KOPT-K1 (cell line): ENCODE results near the gene SMAD6.
A peak's percentile ranks its signal among the peaks of the same experiment; 100 is the strongest.
"Not testable (repeated sequence)": the region's sequence is repeated elsewhere in the genome, so short reads cannot be mapped to it uniquely, and the experiment has no call there.

Experiments used
- H3K27ac ChIP-seq: fragments of 200-600 bp; sonication (generic); 2 replicates; pipeline ENCODE4 v1.5.1; 2016; ENCODE audit warnings: antibody characterized with exemption, mild to moderate bottlenecking, low read depth, low read length; ENCODE audit not compliant: poor library complexity, severe bottlenecking
- H3K36me3 ChIP-seq: fragments of 200-600 bp; sonication (generic); 2 replicates; pipeline ENCODE4 v1.5.1; 2017; ENCODE audit warnings: antibody characterized with exemption, mild to moderate bottlenecking, low read length, moderate library complexity; ENCODE audit not compliant: insufficient read depth
- H3K9me3 ChIP-seq: fragments of 200-600 bp; sonication (generic); 2 replicates; pipeline ENCODE4 v1.5.1; 2017; ENCODE audit warnings: antibody characterized with exemption, low read length, mild to moderate bottlenecking; ENCODE audit not compliant: insufficient read depth, poor library complexity, severe bottlenecking

SMAD6 gene

DNA sequence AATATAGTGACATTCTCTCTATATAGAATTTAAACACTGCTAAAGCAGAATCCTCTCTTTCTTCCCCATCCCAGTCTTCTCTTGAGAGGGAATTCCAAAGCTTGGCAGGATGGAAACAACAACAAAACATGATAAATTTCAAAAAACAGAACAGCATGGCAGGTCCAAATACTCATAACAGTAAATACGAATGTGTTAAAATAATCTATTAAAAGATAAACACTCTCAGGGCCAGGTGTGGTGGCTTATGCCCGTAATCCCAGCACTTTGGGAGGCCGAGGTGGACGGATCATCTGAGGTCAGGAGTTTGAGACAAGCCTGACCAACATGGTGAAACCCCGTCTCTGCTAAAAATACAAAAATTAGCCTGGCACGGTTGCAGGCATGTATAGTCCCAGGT, 56.2 kb downstream of the SMAD6 start:
- Histone ChIP-seq H3K9me3 (peaks cover 19% of the 10 kb centered on the region), H3K36me3 (peaks cover 41% of the 10 kb centered on the region)
- not testable (repeated sequence) for H3K27ac ChIP-seq

DNA sequence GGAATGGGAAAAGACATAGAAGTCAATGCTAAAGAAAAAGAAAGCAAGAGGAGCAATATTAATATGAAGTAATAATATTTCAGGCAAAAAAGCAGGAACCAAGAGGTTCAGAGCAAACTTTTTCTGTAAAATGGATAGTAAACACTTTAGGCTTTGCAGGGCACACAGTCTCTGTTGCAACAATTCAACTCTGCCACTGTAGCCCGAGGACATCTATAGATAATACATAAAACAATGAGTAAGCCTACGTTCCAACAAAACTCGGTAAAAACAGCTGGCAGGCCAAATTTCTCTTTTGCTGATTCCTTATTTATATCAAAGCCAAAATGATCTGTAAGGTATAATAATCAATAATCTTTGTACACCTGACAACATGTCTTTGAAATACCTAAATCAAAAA, 56.8 kb downstream of the SMAD6 start:
- H3K9me3 ChIP-seq = peaks cover 19% of the 10 kb centered on the region
- peaks cover 35% of the 10 kb centered on the region for H3K36me3 ChIP-seq
- no peak overlapping the region for H3K27ac ChIP-seq

DNA sequence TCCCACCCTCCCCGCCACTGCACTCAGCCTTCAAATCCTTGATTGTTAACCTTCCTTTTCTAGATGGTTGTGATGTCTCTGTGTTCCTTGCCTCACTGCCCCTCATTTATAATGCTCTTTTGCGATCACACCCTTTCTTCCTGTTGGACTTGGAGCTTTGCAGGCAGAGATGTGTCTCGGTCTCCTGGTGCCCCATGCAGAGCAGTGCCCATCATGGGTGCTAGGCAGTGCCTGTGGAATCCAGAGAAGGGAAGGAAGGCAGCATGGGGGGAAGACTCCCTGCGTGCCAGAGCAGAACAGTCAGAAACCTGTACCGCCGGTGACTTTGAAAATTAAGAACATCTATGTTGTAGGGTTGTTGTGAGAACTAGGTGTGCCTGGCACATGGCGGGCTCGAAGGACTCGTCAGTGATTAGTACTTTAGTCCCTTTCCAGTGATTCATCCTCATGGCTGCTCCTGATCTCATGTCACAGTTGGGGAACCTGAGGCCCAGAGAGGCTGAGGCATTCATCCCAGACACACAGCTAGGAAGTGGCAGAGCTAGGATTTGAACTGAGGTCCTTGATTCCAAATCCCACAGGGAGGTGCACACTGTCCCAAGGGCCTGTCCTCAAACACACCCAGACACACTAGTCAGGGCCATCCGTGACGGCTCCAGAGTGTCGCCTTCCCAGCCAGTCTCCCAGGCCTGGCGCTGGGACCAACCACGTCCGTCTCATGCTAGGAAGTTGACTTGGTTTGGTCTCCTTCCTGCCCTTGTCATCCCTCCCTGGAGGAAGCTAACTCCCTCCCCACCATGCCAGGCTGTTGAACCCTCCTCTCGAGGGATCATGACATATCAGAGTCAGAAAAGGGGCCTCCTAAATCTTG, 58.3 kb downstream of the SMAD6 start:
- Histone ChIP-seq H3K36me3 (peaks cover 20% of the 10 kb centered on the region), H3K27ac (peak overlapping the region; percentile 85), H3K9me3 (peaks cover 5% of the 10 kb centered on the region)

DNA sequence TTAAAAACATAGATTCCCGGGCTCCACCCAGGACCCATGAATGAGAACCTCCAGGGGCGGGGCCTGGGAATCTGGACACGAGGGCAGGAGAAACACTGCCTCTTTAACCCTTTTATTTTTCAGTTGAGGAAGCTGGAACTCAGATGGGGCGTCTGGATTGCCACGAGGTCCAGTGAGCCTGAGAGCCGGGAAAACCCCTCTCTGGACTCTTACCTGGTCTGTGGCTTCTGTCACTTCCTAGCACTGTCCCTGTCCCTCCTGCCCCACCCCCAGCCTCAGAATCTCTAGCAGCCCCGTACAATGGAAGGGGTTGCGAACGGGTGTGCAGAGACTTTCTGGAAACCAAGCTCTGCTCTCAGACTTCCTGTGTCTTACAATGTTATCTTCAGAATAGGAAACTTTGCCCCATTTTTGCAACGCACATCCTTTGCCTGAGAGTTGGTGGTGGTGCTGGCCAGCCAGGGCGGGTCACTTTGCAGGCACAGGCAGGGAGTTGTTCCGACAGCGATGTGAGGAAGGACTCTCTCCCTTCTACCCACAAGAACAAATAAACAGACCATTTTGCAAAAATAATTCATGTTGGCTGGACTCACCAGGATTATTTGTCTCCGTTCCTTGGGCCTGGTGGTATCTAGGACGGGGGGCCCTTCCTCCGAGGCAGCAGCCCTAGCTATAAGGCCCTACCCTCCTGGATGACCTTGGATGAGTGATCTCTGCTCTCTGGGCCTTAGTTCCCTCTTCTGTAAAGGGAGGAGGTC, 59.1 kb downstream of the SMAD6 start:
- Histone ChIP-seq H3K9me3 (no peaks in the 10 kb centered on the region), H3K36me3 (peaks cover 15% of the 10 kb centered on the region), H3K27ac (peak overlapping the region; percentile 85)

DNA sequence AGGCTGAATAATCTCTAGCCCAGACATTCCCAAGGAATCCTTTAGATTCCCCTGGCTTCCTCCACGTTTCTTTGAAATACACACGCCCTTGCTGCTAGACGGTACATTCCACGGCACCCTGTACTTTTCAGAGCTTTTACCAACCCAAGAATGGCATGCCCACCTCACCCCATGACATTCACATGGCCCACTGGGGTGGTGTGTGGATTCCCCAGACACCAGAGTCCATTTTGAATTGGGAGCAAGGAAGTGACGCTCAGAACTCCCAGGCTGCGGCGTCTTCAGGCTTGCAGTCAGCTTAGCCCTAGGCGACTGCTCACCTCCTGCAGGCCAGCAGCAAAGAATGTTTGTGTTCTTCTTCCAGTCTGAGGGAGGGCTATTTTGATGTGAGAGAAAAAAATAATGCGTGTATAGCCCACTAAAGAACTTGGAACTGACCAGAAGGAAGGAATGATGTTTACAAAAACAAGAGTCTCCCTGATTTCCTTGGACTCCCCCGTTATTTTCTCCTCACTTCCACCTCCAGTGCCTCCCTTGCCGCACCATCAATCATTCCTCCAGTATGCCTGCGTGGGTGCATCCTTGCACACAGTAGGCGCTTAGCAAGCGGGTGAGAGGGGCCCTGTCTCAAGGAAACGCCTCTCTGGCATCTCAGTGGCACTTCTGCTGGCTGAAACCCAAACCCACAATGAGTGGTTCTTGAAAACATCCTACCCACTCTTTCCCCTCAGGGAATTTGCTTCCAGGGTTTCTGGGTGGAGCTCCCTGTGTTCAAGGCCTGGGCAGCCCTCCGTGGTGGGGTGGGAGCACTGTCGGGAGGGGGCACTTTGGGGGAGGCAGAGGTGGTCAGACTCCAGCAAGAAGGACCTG, 59.9 kb downstream of the SMAD6 start:
- peaks cover 10% of the 10 kb centered on the region for H3K36me3 ChIP-seq
- no peaks in the 10 kb centered on the region for H3K9me3 ChIP-seq
- peak overlapping the region; percentile 85 for H3K27ac ChIP-seq

DNA sequence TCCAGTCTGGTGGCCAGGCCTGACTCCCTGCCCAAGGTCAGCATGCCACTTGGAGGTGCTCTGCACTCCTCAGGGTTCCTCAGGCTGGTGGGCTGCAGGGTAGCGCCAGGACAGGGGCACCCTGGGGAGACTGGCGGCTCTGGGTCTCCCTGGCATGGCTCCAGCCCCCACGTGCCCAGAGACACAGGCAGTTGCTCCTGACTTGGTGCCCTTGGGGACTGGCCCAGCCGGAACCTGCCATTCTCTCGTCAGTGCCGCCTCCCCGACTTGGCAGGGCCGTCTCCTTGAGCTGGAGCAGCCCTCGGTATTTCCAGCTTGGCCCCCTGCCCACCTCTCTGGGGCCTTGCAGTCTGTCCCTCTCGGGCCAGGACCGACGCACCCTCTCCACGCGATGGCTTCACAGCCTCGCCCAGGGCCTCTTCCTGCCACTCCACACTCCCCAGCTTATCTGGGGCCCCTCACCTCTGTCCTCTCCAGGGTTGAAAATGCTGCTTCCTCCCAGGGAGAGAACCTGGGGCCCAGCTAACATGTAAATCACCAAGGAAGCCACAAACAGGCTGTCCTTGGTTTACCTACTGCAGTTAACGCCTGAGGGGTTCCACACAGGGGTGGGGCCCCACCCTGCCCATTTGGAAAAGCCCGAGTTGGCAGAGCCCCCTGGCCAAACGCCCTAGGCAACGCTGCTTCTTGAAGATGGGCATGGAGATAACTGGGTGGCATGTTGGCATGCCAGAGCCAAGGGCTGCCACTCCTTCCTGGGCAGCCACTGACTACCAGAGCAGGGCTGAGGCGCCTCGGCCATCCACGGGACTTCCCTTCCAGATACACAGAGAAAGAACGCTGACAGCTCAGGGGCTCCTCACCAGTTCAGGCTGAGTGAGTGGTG, 61.4 kb downstream of the SMAD6 start:
- H3K36me3 ChIP-seq = peaks cover 7% of the 10 kb centered on the region; the same call in 1 of the 2 replicates
- H3K9me3 ChIP-seq = no peaks in the 10 kb centered on the region
- H3K27ac ChIP-seq = peak overlapping the region; percentile 85

DNA sequence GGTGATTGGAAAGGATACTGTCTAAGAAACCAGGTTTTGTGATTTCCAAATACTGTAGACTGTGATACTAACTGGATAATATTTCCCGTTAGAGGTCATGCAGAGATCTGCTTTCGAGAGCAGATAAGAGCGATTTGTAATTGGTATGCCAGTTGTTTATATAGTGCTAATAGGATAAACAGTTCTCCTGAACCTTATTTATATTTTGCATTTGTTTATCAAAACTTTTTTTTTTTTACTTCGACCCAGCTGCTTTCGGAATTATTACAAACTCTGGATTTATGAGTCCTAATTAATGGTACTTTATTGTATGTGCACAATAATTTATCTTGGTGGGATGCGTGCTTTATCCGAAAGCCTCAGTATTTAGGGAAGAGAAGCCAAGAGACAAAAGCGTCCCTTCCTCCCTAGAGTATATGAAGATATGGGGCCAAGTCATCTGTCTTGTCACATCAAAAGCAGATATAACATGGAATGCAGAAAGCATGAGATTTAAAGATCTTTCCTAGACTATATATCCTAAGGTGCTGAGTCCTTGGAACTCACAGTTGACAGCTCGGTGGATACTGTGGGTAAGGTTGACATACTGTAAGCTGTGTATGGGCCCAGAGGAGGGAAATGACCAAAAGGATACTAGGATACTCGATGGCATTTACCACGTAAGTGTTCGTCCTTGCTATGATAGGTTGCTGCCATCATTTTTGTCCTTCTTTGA, 62.2 kb downstream of the SMAD6 start:
- Histone ChIP-seq H3K9me3 (no peaks in the 10 kb centered on the region), H3K36me3 (peaks cover 7% of the 10 kb centered on the region; the same call in 1 of the 2 replicates), H3K27ac (peak overlapping the region; percentile 85)

DNA sequence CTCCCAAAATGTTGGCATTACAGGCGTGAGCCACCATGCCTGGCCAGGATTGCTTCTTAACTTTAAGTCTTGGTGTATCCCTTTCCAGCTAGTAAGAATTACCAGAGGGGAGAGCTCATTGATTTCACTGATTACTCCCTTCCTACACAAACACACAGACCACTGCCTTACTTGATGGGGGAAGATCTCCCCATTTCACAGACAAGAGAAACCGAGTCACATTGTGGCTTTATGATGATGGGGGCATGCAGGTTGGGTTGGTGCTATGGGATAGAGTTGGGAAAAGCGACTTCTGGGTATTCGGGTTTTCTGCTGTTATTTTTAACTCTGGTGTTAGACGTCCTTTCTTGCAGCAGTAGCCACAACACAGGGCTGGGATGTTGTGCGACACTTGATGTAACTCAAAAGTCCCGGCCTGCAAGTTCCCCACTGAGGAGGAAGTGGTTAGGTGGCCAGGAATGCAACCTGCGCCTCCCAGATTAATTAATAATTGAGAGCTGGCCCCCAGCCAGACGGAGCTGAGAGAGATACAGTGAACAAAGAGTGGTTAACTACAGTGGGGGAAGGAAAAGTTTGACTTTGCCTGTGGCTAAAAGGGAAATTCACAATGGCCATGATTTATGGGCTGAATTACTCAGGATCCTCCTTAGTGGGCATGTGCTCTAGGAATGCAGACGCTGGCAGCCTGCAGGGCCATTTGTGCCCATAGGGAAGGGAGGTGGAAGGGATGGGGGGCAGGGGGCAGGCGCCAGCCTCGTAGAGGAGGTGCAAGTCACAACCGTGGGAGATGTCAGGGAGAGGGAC, 63.6 kb downstream of the SMAD6 start:
- Histone ChIP-seq H3K36me3 (peaks cover 7% of the 10 kb centered on the region; the same call in 1 of the 2 replicates), H3K27ac (peak overlapping the region; percentile 85), H3K9me3 (no peaks in the 10 kb centered on the region)

DNA sequence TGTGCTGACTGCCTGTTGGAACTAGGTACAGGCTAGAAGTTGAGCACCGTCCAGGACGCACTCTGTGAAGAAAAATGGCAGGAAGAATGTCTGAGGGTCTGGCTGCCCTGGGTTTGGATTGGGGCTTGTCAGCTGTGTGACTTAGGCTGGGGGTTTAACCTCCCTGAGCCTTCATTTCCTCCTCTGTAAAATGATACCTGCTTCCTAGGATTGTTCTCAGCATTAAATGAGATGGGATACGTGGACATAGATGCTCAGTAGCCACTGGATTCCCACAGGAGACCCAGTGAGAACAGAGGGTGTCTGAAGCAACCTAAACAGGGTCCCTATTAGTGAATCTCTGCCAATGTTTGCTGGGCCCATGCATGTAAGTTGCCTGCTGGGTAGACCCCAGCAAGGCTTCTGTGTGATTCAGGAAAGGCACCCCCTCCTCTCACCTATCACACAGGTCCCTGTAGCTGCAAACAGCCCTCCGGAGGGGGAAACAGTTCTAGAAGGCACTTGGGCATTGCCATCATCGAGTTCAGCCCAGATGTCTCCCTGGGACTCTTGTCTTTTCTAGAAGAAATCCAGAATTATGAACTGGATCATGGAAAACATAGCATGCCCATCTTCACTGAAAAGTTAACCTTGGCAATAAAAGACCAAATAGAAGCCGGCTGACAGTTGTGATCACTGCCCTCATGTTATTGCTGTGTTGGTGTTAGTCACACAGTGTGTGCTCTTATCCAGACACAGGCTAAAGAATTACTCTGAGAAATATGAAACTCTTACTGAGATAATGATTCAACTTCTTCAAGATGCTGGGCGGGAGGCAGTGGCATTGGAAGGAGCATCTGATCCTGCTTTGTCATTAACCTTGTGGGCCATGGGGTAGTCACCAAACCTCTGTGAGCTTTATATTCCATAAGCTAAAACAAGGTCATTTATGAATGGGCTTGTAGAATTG, 64.5 kb downstream of the SMAD6 start:
- Histone ChIP-seq H3K27ac (peak overlapping the region; percentile 85), H3K9me3 (no peaks in the 10 kb centered on the region), H3K36me3 (peaks cover 7% of the 10 kb centered on the region)

DNA sequence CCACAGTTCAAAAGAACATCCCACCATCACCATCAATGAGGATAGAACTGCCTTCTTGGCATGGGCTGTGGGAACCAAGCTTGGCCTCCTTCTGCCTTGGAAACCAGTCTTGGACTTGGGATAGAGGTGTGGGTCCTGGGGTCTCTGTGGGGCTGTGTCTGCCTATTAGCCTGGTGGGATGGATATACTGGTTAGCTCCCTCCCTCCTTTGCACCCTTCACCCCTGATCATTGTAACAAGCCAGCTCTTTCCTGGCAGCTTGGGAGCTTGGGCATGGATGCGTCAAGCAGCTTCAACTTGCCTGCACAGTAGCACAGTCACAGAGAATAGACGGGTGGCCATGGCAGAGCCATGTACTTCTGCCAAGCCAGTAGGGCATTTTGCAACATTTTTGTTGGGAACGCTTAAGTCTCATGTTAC, 65.2 kb downstream of the SMAD6 start:
- Histone ChIP-seq H3K9me3 (no peaks in the 10 kb centered on the region), H3K27ac (no peak overlapping the region), H3K36me3 (peaks cover 7% of the 10 kb centered on the region)

DNA sequence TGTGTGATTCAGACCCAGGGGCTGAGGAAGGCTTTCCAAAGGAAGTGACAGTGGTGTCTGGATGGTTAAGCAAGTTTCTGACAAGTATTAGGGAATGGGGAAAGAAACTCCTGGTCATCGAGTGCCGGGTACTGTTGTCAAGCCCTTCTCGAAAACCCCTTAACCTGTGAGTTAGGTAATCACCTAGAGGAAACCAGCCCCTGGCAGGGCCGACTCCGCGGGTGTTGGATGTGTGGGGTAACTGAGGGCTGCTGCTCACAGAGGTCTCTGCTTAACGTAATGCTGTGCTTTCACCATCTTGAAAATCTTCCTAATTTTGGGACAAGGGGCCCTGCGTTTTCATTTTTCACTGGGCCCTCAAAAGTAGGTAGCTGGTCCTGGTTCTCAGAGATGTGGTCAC, 67.0 kb downstream of the SMAD6 start:
- H3K27ac ChIP-seq = no peak overlapping the region
- no peaks in the 10 kb centered on the region for H3K9me3 ChIP-seq
- peaks cover 21% of the 10 kb centered on the region for H3K36me3 ChIP-seq
